Fibroblast of lung (primary cell): ENCODE results near the gene TMEM187.

Experiments used
- CTCF ChIP-seq, 2 donors: IDR thresholded peaks in 1 of 2; conservative IDR thresholded peaks in 1 of 2; 1 replicate in 1 of 2; 2 replicates in 1 of 2; pipeline ENCODE4 v1.5.1; 2011 to 2012; ENCODE audit warnings: low read length in 2 of 2, control low read depth in 1 of 2, inconsistent platforms in 1 of 2, low read depth in 1 of 2, mild to moderate bottlenecking in 1 of 2
- EZH2 ChIP-seq: IDR thresholded peaks from 2 replicates; pipeline ENCODE4 v1.5.1; 2012; ENCODE audit warnings: low read length, control low read depth, mild to moderate bottlenecking; ENCODE audit errors: missing control alignments

DNA sequence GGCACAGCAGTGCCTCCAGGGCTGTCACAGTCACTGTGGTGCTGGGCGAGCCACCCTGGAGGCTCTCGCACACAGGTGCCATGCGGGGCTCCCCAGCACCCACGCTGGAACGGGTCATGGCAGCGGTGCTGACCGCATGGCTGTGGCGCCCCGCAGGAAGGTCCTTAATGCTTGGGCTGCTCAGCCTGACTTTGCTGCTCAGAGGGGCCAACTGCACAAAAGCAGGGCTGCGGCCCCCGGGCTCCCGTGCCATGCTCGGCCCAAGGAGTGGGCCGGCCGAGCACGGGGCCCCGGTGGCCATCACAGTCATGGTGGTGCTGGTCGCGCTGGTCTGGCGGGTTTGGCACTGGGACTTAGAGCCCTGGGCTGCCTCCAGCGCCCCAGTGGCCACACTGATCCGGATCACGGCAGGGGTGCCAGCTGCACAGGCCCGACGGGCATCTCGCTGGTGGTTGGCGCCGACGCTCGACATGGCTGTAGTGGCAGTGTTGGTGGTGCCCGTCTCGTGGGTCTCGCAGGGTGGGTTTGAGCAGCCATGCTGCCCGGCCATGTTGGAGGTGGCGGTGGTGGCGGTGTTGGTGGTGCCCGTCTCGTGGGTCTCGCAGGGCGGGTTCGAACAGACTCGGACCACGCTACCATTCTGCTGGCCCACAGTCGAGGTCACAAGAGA lies 17.9 kb upstream of the TMEM187 start:
- TF ChIP-seq CTCF (conservative IDR thresholded peaks at IDR 0.05 in 1 of 2, IDR thresholded peaks at IDR 0.05 in 1 of 2; ENCODE audit: low read depth in 1 of 2, low read length in 2 of 2) = no peak
- no peak for TF ChIP-seq EZH2
